HepG2 (cell line): Measurements from ENCODE around the gene ZNF3. TPM values are rescaled to one million over a fixed set of nuclear protein-coding genes. Genes with fewer than 3 reads are reported as not detected.
A peak's percentile ranks its signal among the peaks of the same experiment; 100 is the strongest.

Experiments
- CHD2 ChIP-seq: IDR thresholded peaks from 2 replicates; pipeline ENCODE4 v1.6.1; 2011; ENCODE audit warnings: low read depth, low read length, improper control_type of control experiment
- CREB3 ChIP-seq: sonication (generic); formaldehyde crosslinking; IDR thresholded peaks from 2 replicates; pipeline ENCODE4 v1.5.0; 2020; ENCODE audit warnings: missing genetic modification reagents
- MAFF ChIP-seq: IDR thresholded peaks from 2 replicates; pipeline ENCODE4 v1.6.1; 2011; ENCODE audit warnings: low read depth, low read length, improper control_type of control experiment
- NCOA5 ChIP-seq: sonication (generic); formaldehyde crosslinking; IDR thresholded peaks from 2 replicates; pipeline ENCODE4 v1.4.0; 2020; ENCODE audit warnings: missing genetic modification reagents
- NCOR1 ChIP-seq: fragments of 200-600 bp; sonication (generic); IDR thresholded peaks from 2 replicates; pipeline ENCODE4 v1.7.0; 2017; ENCODE audit warnings: antibody characterized with exemption, low read length, borderline replicate concordance
- NR0B2 ChIP-seq: sonication (generic); formaldehyde crosslinking; IDR thresholded peaks from 2 replicates; pipeline ENCODE4 v1.4.0; 2020; ENCODE audit warnings: mild to moderate bottlenecking, missing genetic modification reagents
- TOE1 ChIP-seq: sonication (generic); formaldehyde crosslinking; IDR thresholded peaks from 2 replicates; pipeline ENCODE4 v1.4.0; 2020; ENCODE audit warnings: mild to moderate bottlenecking, missing genetic modification reagents
- ZBED4 ChIP-seq: sonication (generic); formaldehyde crosslinking; IDR thresholded peaks from 2 replicates; pipeline ENCODE4 v1.4.0; 2020; ENCODE audit warnings: missing genetic modification reagents, borderline replicate concordance
- ZBTB40 ChIP-seq, 2 experiments: fragments of 450-650 bp in 1 of 2; sonication (generic) in 1 of 2; formaldehyde crosslinking in 1 of 2; IDR thresholded peaks; 2 replicates each; pipeline versions ENCODE4 v1.6.1 to v1.8.0; 2016 to 2022; ENCODE audit warnings: antibody characterized with exemption in 1 of 2, mild to moderate bottlenecking in 1 of 2, missing genetic modification reagents in 1 of 2
- ZNF576 ChIP-seq: sonication (generic); formaldehyde crosslinking; IDR thresholded peaks from 2 replicates; pipeline ENCODE4 v1.4.0; 2020; ENCODE audit warnings: mild to moderate bottlenecking, missing genetic modification reagents
- ZNF720 ChIP-seq: sonication (generic); formaldehyde crosslinking; IDR thresholded peaks from 2 replicates; pipeline ENCODE4 v1.4.0; 2020; ENCODE audit warnings: missing genetic modification reagents
- ZNF776 ChIP-seq: sonication (generic); formaldehyde crosslinking; IDR thresholded peaks from 2 replicates; pipeline ENCODE4 v1.4.0; 2020; ENCODE audit warnings: mild to moderate bottlenecking, missing genetic modification reagents
- polyA plus RNA-seq, 8 experiments: library from polyadenylated mRNA; depleted of rRNA in 3 of 8; stranded (reverse) in 7 of 8; unstranded in 1 of 8; fragments of >200 nt; fragmentation: Illumina TruSeq in 4 of 8; extraction: Trizol in 4 of 8; gene quantifications; 2 replicates each; pipeline versions ENCODE4 v1.2.1 to v1.2.3, GENCODE V29; 2011 to 2016; ENCODE audit warnings: low read depth in 4 of 8, missing spikeins in 1 of 8, mixed read lengths in 1 of 8; ENCODE audit not compliant: insufficient read depth in 1 of 8
- total RNA-seq, 5 experiments: library from RNA; depleted of rRNA; stranded (reverse); fragments of >200 nt; fragmentation: Illumina TruSeq; extraction: Trizol; gene quantifications; 2 replicates each; pipeline ENCODE4 v1.2.3, GENCODE V29; 2016; ENCODE audit warnings: low read depth in 1 of 5

Gene ZNF3
- total and polyA plus RNA-seq, 2 of the 13 experiments (the other 11 are each of a cell fraction or from before 2014, with no cell fraction given): 33.7 to 56.9 TPM

GRCh38 chr7:100119072-100119969, 37.8 kb upstream of the ZNF3 start, which contains the start of the genes CNPY4 and TAF6 (continued):
- TF ChIP-seq NCOA5 (CRISPR knock-in tag) (no peak), CREB3 (CRISPR knock-in tag) (peak; percentile 72), ZBED4 (CRISPR knock-in tag) (no peak), ZNF576 (CRISPR knock-in tag) (no peak), NR0B2 (CRISPR knock-in tag) (no peak), NCOR1 (no peak), CHD2 (no peak), ZNF776 (no peak), ZNF720 (CRISPR knock-in tag) (no peak), ZBTB40 (IDR thresholded peaks at IDR 0.05) (no peak), ZBTB40 (CRISPR knock-in tag; IDR thresholded peaks at IDR 0.05) (peak; percentile 84), MAFF (no peak), TOE1 (CRISPR knock-in tag) (no peak)
